ENCODE measurements around the gene TRIM59. TPM values are rescaled to one million over a fixed set of nuclear protein-coding genes. Genes with fewer than 3 reads are reported as not detected.

TRIM59 gene
- total RNA-seq, 8 experiments from 2014 or later = 3.3 to 41.5 (median 11.2) TPM

DNA sequence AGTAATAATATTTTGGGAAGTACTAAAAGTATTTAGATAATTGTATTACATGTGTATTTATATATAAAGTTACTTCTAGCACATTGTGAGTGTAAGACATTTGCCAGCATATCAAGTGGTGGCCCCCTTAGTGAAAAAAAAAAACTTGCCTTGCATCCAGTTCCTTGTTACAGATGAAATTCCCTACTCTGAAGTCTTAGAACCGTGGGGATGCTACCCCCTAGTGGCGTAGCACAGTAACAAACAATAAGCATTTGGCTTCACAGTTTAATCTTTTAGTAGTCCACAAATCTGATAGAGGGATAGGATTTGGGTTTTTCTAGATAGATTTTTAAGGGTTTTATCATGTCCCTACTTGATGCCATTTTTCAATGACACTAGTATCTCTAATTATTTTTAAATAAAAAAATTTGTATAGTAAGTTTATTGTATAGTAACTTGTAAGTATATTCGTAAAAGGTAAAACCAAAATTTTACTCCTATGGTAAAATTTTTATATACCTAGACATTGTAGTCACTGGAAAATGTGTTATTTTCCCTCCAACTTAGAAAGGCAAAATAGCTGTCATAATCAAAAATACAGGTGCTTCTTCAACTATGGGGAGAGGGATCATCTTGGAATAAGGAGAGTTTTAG, 35.9 kb downstream of the TRIM59 start:
- Histone ChIP-seq H3K4me3 (no peak overlapping the region), H3K4me1 (replicated peaks in 1 of 2) (no peaks in the 10 kb centered on the region), H3K27ac (no peak overlapping the region)
- peak; percentile 39 to 85 (median 57) for ATAC-seq (replicated peaks in 6 of 8)
- in situ Hi-C loops (cut with MboI; ENCODE audit: low pct_unique_long_range_greater_than_20kb in 2 of 9, low sequenced_read_pairs in 9 of 9, unreplicated experiment in 9 of 9) = loop anchor here in 3 of 9 experiments (25.0 kb wide), 1 partner anchor 376 kb away; no protein-coding TSS in a partner anchor
- 0 to 51% (median 42%) methylated on average over 2 to 3 of the region's 3 CpGs; no CpG with 5 or more reads in 1 of the 10 experiments for WGBS, 10 experiments

DNA sequence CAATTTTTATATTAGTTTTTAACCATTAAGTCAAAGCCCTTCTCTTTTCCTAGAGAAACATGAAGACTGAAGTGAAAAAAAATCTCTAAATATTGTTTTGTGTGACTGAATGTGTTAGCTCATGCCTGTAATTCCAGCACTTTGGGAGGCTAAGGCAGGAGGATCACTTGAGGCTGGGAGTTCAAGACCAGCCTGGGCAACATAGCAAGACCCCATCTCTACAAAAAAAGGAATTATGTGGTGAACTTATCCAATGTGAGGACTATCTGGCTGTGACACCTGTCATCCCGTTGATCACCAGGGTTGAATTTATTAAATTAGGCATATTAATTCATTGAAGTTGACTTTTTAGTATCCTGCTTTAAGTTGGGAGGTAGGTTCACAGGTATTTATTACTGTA, 37.1 kb downstream of the TRIM59 start:
- no peak overlapping the region for H3K4me3 ChIP-seq
- in situ Hi-C loops (cut with MboI; ENCODE audit: low pct_unique_long_range_greater_than_20kb in 2 of 9, low sequenced_read_pairs in 9 of 9, unreplicated experiment in 9 of 9) = loop anchor here in 3 of 9 experiments (25.0 kb wide), 1 partner anchor 375 kb away; no protein-coding TSS in a partner anchor
- 0 to 100% (median 100%) methylated on average over 1 of the region's 1 CpG; no CpG with 5 or more reads in 5 of the 10 experiments for WGBS, 10 experiments
- no peaks in the 10 kb centered on the region for H3K4me1 ChIP-seq (replicated peaks in 1 of 2)
- ATAC-seq (replicated peaks in 6 of 8) = no peak
- no peak overlapping the region for H3K27ac ChIP-seq

DNA sequence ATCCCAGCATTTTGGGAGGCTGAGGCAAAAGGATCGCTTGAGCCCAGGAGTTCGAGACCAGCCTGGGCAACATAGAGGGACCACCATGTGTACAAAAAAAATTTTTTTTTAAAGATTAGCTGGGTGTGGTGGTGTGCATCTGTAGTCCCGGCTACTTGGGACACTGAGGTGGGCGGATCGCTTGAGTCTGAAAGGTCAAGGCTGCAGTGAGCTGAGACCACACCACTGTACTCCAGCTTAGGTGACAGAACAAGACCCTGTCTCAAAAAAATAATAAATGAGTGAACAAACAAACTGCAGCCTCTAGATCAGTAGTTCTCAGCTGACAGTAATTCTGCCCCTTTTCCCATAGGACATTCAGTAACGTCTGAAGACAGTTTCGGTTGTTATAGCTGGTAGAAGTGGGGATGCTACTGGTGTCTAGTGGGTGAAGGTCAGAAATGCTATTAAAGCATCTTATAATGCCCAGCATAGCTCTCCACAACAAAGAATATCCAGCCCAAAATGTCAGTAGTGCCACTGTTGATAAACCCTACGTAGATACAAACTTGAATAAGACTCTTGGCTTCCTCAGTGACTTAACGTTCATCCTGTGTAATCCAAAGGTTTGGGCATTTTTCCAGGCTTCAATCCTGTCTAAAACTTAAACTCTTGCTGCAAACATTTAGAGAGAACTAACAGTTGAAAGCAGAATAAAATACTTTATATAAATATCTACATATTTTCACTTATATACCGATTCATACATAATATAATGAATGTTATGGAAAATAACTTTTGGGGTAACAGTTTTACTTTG, 39.6 kb downstream of the TRIM59 start:
- Histone ChIP-seq H3K4me3 (no peak overlapping the region), H3K4me1 (replicated peaks in 1 of 2) (no peaks in the 10 kb centered on the region), H3K27ac (no peak overlapping the region)
- in situ Hi-C loops (cut with MboI; ENCODE audit: low pct_unique_long_range_greater_than_20kb in 2 of 9, low sequenced_read_pairs in 9 of 9, unreplicated experiment in 9 of 9) = loop anchor here in 3 of 9 experiments (25.0 kb wide), 1 partner anchor 373 kb away; no protein-coding TSS in a partner anchor
- ATAC-seq (replicated peaks in 6 of 8) = no peak
- WGBS, 10 experiments = 63 to 100% (median 93%) methylated on average over 1 to 10 of the region's 10 CpGs

DNA sequence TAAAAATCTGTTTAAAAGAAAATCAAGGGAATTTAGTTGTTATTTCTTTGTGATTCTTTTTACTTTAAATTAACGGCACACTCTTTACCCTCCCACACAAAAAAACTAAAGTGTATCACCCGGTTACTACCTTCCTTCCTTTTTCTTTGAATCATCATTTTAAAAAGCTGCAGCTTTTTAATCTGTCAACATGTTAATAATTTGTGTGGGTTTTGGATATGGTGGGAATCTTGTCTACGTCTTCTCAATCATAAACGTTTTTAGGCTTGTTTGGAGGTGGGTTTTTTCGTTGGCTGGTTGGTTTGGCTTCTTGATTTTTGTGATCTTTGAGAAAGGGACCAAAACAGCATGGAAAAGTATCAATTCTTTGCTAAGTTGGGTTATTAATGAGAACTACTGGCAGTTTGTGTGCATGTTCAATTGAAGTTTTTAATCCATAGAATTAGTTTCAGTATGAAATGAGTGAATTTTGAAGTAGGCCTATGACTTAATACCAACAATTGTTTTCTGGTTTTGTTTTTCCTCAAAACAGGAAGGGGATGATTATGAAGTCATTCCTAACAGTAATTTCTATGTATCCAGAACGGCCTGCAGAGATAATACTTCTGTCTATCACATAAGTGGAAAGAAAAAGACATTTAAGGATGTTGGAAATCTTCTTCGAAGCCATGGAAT, 45.7 kb downstream of the TRIM59 start:
- in situ Hi-C loops (cut with MboI; ENCODE audit: low pct_unique_long_range_greater_than_20kb in 2 of 9, low sequenced_read_pairs in 9 of 9, unreplicated experiment in 9 of 9) = loop anchor here in 3 of 9 experiments (25.0 kb wide), 1 partner anchor 367 kb away; no protein-coding TSS in a partner anchor
- Histone ChIP-seq H3K4me3 (no peak overlapping the region), H3K4me1 (replicated peaks in 1 of 2) (peaks cover 2 to 5% of the 10 kb centered on the region in 2 donors), H3K27ac (no peak overlapping the region)
- 28 to 90% (median 67%) methylated on average over 3 to 7 of the region's 7 CpGs for WGBS, 10 experiments
- ATAC-seq (replicated peaks in 6 of 8) = no peak

DNA sequence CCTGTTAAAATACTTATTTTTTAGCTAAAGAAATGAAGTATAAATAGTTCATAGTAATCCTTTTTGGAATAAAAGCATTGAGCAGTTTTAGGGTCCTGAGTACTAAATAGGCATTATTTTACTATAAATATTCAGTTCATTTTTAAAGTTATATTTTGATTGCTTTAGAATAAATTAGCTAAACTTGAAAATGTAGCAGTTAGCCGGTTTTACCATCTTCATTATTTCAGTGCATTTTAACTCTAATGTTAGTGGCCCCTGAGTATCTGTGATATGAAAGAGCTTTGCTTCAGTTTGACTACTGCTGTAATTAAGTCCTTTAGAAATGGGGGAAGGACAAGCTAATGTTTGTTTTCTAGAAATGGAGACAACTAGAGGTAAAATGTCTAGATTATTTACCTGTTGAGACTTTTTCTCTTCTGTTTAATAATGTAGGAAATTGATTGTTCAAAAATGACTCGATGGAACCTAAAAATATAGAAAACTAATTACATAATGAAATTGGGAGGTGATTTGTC, 46.5 kb downstream of the TRIM59 start:
- in situ Hi-C loops (cut with MboI; ENCODE audit: low pct_unique_long_range_greater_than_20kb in 2 of 9, low sequenced_read_pairs in 9 of 9, unreplicated experiment in 9 of 9) = loop anchor here in 3 of 9 experiments (25.0 kb wide), 1 partner anchor 366 kb away; no protein-coding TSS in a partner anchor
- H3K4me3 ChIP-seq = no peak overlapping the region
- no peak for ATAC-seq (replicated peaks in 6 of 8)
- 14 to 86% (median 49%) methylated on average over 1 to 2 of the region's 2 CpGs for WGBS, 10 experiments
- H3K27ac ChIP-seq = no peak overlapping the region
- H3K4me1 ChIP-seq (replicated peaks in 1 of 2) = peaks cover 5 to 6% of the 10 kb centered on the region in 2 donors

DNA sequence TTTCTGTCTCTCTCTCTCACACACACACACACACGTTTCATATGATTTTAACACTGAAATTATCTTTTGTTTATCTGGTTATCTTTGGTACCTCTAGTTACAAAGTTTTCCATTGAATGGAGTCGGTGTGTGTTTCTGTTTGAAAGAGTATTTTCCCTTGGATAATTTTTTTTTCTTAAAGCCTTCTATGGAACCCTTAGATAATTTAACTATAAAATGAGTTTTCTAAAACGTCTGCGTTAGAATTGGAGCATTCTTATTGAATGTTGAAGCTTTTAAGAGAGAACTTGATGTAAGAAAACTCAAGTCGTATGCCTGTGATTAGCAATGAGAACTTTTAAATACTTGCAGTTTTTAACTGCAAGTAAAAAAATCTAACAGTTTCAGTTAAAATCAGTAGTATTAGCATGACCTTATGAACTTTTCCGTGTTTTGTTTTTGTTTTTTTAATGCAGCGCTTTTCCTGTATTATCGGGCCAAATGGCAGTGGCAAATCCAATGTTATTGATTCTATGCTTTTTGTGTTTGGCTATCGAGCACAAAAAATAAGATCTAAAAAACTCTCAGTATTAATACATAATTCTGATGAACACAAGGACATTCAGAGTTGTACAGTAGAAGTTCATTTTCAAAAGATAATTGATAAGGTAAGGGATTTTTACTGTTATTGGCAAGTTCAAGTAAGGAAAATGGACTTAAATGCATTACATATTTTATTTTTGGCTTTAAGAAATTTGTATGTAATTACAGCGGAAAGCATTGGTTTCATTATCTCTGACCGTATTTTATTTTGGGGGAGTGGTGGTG, 47.2 kb downstream of the TRIM59 start:
- peaks cover 5 to 8% of the 10 kb centered on the region in 2 donors for H3K4me1 ChIP-seq (replicated peaks in 1 of 2)
- WGBS, 10 experiments = 0 to 68% (median 30%) methylated on average over 1 to 11 of the region's 11 CpGs
- ATAC-seq (replicated peaks in 6 of 8) = no peak
- no peak overlapping the region for H3K27ac ChIP-seq
- in situ Hi-C loops (cut with MboI; ENCODE audit: low pct_unique_long_range_greater_than_20kb in 2 of 9, low sequenced_read_pairs in 9 of 9, unreplicated experiment in 9 of 9) = loop anchor here in 3 of 9 experiments (25.0 kb wide), 1 partner anchor 365 kb away; no protein-coding TSS in a partner anchor
- peak overlapping the region in 3 of 5 donors; percentile 61 to 86 (median 82) for H3K4me3 ChIP-seq

DNA sequence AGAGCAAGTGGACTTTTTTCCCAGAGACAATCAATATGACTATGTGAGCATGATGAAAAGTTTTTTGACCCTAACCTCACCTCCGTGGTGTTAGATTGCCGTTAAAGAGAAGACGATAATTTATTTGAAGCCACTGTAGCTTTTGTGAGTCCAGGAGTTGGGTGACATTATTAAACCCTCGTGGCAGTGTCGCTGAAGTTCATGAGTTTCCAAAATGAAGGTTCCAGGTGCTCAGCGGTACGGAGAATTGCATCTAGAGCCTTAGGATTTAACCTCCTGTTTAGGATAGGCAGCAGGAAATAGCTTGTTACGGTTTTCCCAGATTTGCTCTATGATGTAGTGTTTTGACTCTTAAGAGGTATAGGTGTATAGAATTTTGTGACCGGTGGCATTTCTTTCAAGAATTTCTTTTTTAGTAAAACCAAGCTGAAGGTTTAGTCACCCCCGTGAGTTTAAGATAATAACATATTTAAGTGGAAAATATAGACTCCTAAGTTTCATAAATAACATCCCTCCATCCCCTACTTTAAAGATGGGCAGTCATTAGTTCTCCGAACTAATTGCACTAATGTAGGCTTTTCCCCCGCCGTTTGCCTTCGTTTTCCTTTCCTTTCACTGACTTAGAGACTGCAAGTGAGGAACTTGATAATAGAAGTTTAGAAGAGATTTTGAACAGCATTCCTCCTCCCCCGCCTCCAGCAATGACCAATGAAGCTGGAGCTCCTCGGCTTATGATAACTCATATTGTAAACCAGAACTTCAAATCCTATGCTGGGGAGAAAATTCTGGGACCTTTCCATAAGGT, 48.1 kb downstream of the TRIM59 start:
- 0 to 45% (median 5%) methylated on average over 2 to 16 of the region's 16 CpGs for WGBS, 10 experiments
- no peak overlapping the region for H3K27ac ChIP-seq
- in situ Hi-C loops (cut with MboI; ENCODE audit: low pct_unique_long_range_greater_than_20kb in 2 of 9, low sequenced_read_pairs in 9 of 9, unreplicated experiment in 9 of 9) = loop anchor here in 3 of 9 experiments (25.0 kb wide), 1 partner anchor 364 kb away; no protein-coding TSS in a partner anchor
- H3K4me1 ChIP-seq (replicated peaks in 1 of 2) = peaks cover 5 to 8% of the 10 kb centered on the region in 2 donors
- peak overlapping the region; percentile 46 to 86 (median 61) for H3K4me3 ChIP-seq
- ATAC-seq (replicated peaks in 6 of 8) = peak in 1 of 8 experiments; percentile 7

DNA sequence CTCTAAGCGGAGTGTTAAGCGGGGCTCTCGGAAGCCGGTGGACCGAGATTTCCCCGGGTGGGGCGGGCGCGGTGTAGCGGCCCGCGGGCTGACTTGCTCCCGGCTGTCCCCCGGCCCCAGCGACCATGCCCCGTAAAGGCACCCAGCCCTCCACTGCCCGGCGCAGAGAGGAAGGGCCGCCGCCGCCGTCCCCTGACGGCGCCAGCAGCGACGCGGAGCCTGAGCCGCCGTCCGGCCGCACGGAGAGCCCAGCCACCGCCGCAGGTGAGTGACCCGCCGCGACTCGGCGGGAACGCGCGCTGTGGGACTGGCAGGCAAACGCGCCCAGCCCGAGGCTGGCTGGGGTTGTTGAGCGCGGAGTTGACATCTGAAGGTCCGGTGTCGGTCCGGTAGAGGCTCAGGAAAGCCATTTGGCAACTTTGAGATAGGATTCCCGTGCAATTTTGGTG, 48.9 kb downstream of the TRIM59 start:
- H3K4me1 ChIP-seq (replicated peaks in 1 of 2) = peaks cover 5 to 8% of the 10 kb centered on the region in 2 donors
- no peak overlapping the region for H3K27ac ChIP-seq
- peak overlapping the region; percentile 46 to 86 (median 61) for H3K4me3 ChIP-seq
- ATAC-seq (replicated peaks in 6 of 8) = peak; percentile 3 to 35 (median 9)
- in situ Hi-C loops (cut with MboI; ENCODE audit: low pct_unique_long_range_greater_than_20kb in 2 of 9, low sequenced_read_pairs in 9 of 9, unreplicated experiment in 9 of 9) = loop anchor here in 3 of 9 experiments (25.0 kb wide), 1 partner anchor 363 kb away; no protein-coding TSS in a partner anchor
- 0 to 2% (median 1%) methylated on average over 4 to 13 of the region's 51 CpGs; no CpG with 5 or more reads in 4 of the 10 experiments for WGBS, 10 experiments

DNA sequence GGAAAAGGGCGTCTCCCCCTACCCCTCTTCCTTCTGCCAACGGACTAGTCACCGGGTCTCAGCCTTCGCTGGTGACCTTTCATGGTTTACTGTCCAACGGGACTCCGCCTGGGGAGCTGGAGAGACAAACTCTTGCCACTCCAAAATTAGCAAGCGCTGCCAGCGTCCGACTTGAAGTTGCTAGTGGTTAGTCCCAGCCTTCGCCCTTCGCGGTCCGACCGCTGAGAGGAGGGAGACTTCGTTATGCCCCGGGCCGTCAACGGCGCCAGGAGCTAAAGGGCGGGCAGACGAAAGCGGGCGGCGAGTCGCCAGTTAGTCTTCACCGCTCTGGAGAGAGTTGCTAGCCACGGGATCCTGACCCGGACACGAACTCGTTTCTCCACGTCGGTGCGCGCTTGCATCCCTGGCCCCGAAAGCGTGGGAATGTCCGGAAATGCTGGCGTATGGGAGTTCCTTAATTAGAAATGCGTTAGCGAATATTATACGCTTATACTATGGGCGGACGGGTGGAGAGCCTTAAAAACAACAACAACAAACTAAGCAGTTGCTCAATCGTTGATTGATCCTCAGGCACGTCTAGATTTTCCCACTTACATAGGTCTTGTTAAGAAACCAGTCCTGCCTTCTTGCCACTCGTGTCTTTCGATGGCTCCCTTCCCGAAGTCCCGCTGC, 49.4 kb downstream of the TRIM59 start:
- peak; percentile 7 to 42 (median 26) for ATAC-seq (replicated peaks in 6 of 8)

DNA sequence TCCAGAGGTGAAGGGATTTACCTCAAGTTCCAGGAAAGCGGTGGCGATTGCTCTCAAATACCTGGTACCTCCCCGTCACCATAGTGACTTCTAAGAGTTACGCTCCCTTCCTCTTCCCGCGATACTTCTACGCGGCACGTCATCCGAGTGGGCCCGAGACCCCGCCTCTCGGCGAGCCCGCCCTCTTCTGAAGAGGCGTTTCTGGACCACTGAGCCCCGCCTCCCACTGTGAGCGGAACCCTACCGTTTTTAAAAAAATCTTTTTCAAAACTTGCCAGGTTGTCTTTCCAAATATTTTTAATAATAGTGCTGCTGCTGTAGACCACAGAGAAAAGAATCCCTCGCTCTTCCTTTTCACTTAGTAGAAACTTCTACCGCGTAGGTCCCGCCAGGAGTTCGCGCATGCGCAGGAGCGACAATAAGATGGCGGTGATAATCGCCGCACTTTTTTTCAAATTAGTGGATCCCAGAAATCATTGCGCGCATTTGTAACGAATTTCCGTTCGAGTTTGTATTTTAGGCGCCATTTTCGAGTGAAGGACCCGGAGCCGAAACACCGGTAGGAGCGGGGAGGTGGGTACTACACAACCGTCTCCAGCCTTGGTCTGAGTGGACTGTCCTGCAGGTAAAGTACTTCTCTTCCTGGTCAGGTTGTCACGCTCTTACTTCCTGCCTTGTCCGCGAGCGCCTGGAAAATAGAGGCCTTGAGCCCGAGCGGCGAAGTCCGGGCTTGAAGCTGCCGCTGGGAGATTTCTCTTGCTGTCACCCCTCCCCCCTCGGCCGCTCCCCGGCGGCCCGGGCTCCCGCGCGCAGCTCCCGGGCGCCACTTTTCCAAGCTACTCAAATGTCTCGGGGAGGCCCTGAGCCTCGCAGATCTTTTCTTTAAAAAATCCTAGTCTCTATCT, 50.2 kb downstream of the TRIM59 start, which contains the start of the genes IFT80 and SMC4:
Gene IFT80, minus strand, starts transcription at position 101 of the 905 bp plus-strand sequence. CDS start 14,625 bp downstream, outside the sequence.
Gene SMC4, plus strand, starts transcription at position 526 of the 905 bp plus-strand sequence. CDS start 1,177 bp downstream, outside the sequence.
- in situ Hi-C loops (cut with MboI; ENCODE audit: low pct_unique_long_range_greater_than_20kb in 2 of 9, low sequenced_read_pairs in 9 of 9, unreplicated experiment in 9 of 9) = loop anchor here in 3 of 9 experiments (25.0 kb wide), 1 partner anchor 362 kb away; no protein-coding TSS in a partner anchor
- Histone ChIP-seq H3K27ac (peak within 1 kb of the TSS; percentile 59 to 80), H3K4me1 (replicated peaks in 1 of 2) (peaks cover 5 to 8% of the 10 kb centered on the region in 2 donors), H3K4me3 (peak within 1 kb of the TSS; percentile 46 to 86 (median 61))
- 0 to 8% (median 0%) methylated on average over 2 to 42 of the region's 63 CpGs; no CpG with 5 or more reads in 2 of the 10 experiments for WGBS, 10 experiments
- peak; percentile 77 to 98 (median 94) for ATAC-seq (replicated peaks in 6 of 8)

More for the DNA sequence above, 49.4 kb downstream of the TRIM59 start:
- in situ Hi-C loops (cut with MboI; ENCODE audit: low pct_unique_long_range_greater_than_20kb in 2 of 9, low sequenced_read_pairs in 9 of 9, unreplicated experiment in 9 of 9) = loop anchor here in 3 of 9 experiments (25.0 kb wide), 1 partner anchor 363 kb away; no protein-coding TSS in a partner anchor
- WGBS, 10 experiments = 0% methylated on average over 2 to 26 of the region's 49 CpGs; no CpG with 5 or more reads in 6 of the 10 experiments
- H3K4me3 ChIP-seq = peak overlapping the region; percentile 46 to 86 (median 61)
- peak overlapping the region in 1 of 2 donors; percentile 80 for H3K27ac ChIP-seq
- peaks cover 5 to 8% of the 10 kb centered on the region in 2 donors for H3K4me1 ChIP-seq (replicated peaks in 1 of 2)

Measured in motor neuron (in vitro differentiated cells).